Measurements from ENCODE around the gene DTWD2. TPM values are rescaled to one million over a fixed set of nuclear protein-coding genes. Genes with fewer than 3 reads are reported as not detected.

DTWD2 gene, protein sequence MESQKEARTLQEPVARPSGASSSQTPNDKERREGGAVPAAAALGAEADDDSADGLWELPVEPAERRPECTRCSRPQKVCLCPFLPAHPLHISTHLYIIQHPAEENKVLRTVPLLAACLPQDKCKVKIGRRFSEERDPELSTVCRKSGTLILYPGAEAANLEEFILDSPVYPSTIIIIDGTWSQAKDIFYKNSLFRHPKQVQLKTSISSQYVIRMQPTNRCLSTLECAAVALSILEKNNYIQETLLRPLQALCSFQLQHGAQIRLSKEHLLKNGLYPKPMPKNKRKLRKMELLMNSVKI
- 6.9 and 7.8 TPM in 2 replicates for total RNA-seq

DNA sequence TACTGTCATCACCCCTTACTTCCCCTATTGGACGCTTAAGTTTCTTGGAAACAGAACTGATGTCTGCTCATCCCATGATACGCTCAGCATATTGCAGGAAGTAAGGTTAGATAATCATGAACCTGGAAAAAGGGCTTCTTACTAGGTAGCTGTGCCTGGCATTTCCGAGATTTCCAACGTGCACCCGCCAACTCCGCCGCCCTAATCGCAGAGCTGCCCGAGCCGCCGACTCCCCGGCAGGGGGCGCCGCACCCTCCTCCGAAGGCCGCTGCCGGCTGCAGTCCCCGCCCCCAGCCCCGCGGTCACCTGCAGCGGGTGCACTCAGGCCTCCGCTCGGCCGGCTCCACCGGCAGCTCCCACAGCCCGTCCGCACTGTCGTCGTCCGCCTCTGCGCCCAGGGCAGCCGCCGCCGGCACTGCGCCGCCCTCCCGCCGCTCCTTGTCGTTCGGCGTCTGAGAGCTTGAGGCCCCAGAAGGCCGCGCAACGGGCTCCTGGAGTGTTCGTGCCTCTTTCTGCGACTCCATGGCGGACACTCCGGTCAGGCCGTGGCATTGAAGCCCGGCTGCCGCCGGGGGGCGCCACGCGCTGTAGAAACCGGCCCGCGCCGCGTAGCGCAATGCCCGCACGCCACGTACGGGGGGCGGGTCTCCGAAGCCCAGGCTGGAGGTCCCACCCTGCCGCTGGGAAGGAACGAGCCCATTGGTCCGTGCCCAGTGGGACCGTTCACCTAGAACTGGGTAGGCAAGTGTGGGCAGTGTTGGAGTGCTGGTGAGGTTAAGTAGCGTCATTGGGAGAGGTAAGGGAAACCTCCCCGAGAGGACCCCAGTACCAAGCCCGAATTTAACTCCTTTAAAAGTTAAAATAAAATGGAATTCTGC is at the start of gene DTWD2:
DTWD2 (minus strand) TSS at position 560 of the 878 bp plus-strand sequence; CDS start at position 524, 36 bp downstream.

Other genes starting within 250 kb of the DTWD2 start
- gene DMXL1, start 82.5 kb upstream of the DTWD2 start, total RNA-seq, result 41.3 and 54.7 TPM in 2 replicates